Right lobe of liver (tissue), 6 donors: ENCODE data around the gene TPSD1. TPM values are rescaled to one million over a fixed set of nuclear protein-coding genes. Genes with fewer than 3 reads are reported as not detected.
A peak's percentile ranks its signal among the peaks of the same experiment; 100 is the strongest.

ENCODE experiments used
- ATAC-seq, 4 donors: fragments of 200-7000 bp; cut with Tn5 transposase; one replicate each; pipeline ENCODE4 v1.9.1; 2020; ENCODE audit warnings: mild to moderate bottlenecking in 4 of 4, moderate library complexity in 4 of 4
- DNase-seq, 3 donors: peaks; one replicate each; pipeline ENCODE4 v3.0.0-alpha.2; 2020
- H3K27ac ChIP-seq, 3 donors: fragments of 200-600 bp; one replicate each; pipeline ENCODE4 v1.8.0; 2022
- H3K27me3 ChIP-seq, 2 donors: fragments of 200-600 bp; one replicate each; pipeline ENCODE4 v1.8.0; 2022
- H3K36me3 ChIP-seq, 4 donors: fragments of 200-600 bp; sonication (generic) in 1 of 4; one replicate each; pipeline versions ENCODE4 v1.5.1 to v1.8.0; 2017 to 2022; ENCODE audit warnings: control low read depth in 1 of 4
- H3K4me1 ChIP-seq, 4 donors: fragments of 200-600 bp; sonication (generic) in 1 of 4; one replicate each; pipeline versions ENCODE4 v1.5.1 to v1.8.0; 2017 to 2022; ENCODE audit warnings: control low read depth in 1 of 4
- H3K4me3 ChIP-seq, 3 donors: fragments of 200-600 bp; one replicate each; pipeline ENCODE4 v1.8.0; 2022
- H3K9me3 ChIP-seq, 4 donors: fragments of 200-600 bp; sonication (generic) in 1 of 4; one replicate each; pipeline versions ENCODE4 v1.5.1 to v1.8.0; 2017 to 2022; ENCODE audit warnings: control low read depth in 1 of 4
- CTCF ChIP-seq, 4 donors: fragments of 200-600 bp in 3 of 4; fragments of 450-650 bp in 1 of 4; IDR thresholded peaks; one replicate each; pipeline versions ENCODE4 v1.5.1 to v1.8.0; 2016 to 2022; ENCODE audit warnings: antibody characterized with exemption in 4 of 4, mild to moderate bottlenecking in 2 of 4
- POLR2A ChIP-seq: fragments of 450-650 bp; IDR thresholded peaks from one replicate; pipeline ENCODE4 v1.6.1; 2017; ENCODE audit warnings: antibody characterized with exemption, mild to moderate bottlenecking
- WGBS: methylation state at CpG from one replicate; pipeline ENCODE4 v1.1.6; 2018; ENCODE audit warnings: low coverage, low lambda C conversion rate; ENCODE audit not compliant: insufficient coverage; ENCODE audit errors: missing lambda C conversion rate; 5-methylcytosine and 5-hydroxymethylcytosine counted together
- intact Hi-C, 2 donors: fragments of 100-400 bp; cut with DNase I; formaldehyde crosslinking; loops; one replicate each; pipeline versions ENCODE4 v1.11.2 to v1.14.1; 2022
- total RNA-seq, 6 experiments: library from RNA; depleted of rRNA in 2 of 6; stranded (reverse); fragments of >200 nt in 2 of 6; fragmentation: NEBNext Ultra II Directional in 3 of 6; extraction: Animal tissue kit (Norgen Biotek cat#: 25700) in 3 of 6; gene quantifications; one replicate each; pipeline versions ENCODE4 v1.1.0 to v1.2.4, GENCODE V29; 2016 to 2023
- donor health status: DM: no; HTN: yes; CAD: no.
- donor health status: DM: no; HTN: no; CAD: no.
- donor health status: DM: no; HTN: no; CAD: no.
- donor health status: DM: no; HTN: yes; CAD: no.
- donor health status: DM: no; HTN: yes; CAD: no.

TPSD1 gene
- total RNA-seq, 6 experiments from 2014 or later: not detected

GRCh38 chr16:1306334-1306733 is 50.5 kb downstream of the TPSD1 start:
- no peak for ATAC-seq
- no peak for TF ChIP-seq CTCF (IDR thresholded peaks at IDR 0.05)
- TF ChIP-seq POLR2A: no peak
- Histone ChIP-seq H3K4me3 (no peak overlapping the region), H3K27me3 (no peaks in the 10 kb centered on the region), H3K9me3 (no peaks in the 10 kb centered on the region), H3K4me1 (peaks cover 0 to 11% (median 5%) of the 10 kb centered on the region in 4 donors), H3K36me3 (no peaks in the 10 kb centered on the region), H3K27ac (no peak overlapping the region)
- no peak for DNase-seq
- WGBS: 47% methylated on average over 2 of the region's 4 CpGs
- intact Hi-C loops: no loop called here

GRCh38 chr16:1308036-1308976 is 52.4 kb downstream of the TPSD1 start:
- 28% methylated on average over 6 of the region's 43 CpGs for WGBS
- no peak for DNase-seq
- intact Hi-C loops: no loop called here
- TF ChIP-seq CTCF (IDR thresholded peaks at IDR 0.05) (no peak), POLR2A (no peak)
- Histone ChIP-seq H3K27ac (peak overlapping the region; percentile 99 to 100 (median 100)), H3K4me3 (peak overlapping the region; percentile 58 to 85 (median 59)), H3K9me3 (no peaks in the 10 kb centered on the region), H3K27me3 (no peaks in the 10 kb centered on the region), H3K4me1 (peaks cover 0 to 24% (median 11%) of the 10 kb centered on the region in 4 donors), H3K36me3 (peaks cover 0 to 3% (median 0%) of the 10 kb centered on the region in 4 donors)
- ATAC-seq: peak in 2 of 4 donors; percentile 1 to 19

Other genes with a start within 250 kb of the TPSD1 start
- not detected for gene SSTR5, start 183.3 kb upstream of the TPSD1 start, total RNA-seq
- gene C1QTNF8, start 159.8 kb upstream of the TPSD1 start, total RNA-seq: not detected
- 10 to 100 TPM in 1 of 6 experiments, 1 to 10 TPM in 3, under 1 TPM in 2; 0.56 to 14.0 (median 5.0) TPM for gene CACNA1H, start 103.0 kb upstream of the TPSD1 start, total RNA-seq
- gene TPSG1, start 30.8 kb upstream of the TPSD1 start, total RNA-seq: under 1 TPM in 3 of 6 experiments, not detected in 3; 0.20 to 0.43 (median 0.43) TPM
- gene TPSB2, start 25.9 kb upstream of the TPSD1 start, total RNA-seq: 1 to 10 TPM in 2 of 6 experiments, under 1 TPM in 2, not detected in 2; 0.24 to 1.6 (median 0.83) TPM
- gene TPSAB1, start 15.4 kb upstream of the TPSD1 start, total RNA-seq: 1 to 10 TPM in 1 of 6 experiments, under 1 TPM in 4, not detected in 1; 0.39 to 1.1 (median 0.81) TPM
- 10 to 100 TPM; 25.0 to 48.0 (median 39.3) TPM for gene UBE2I, start 53.6 kb downstream of the TPSD1 start, total RNA-seq
- gene BAIAP3, start 77.6 kb downstream of the TPSD1 start, total RNA-seq: 1 to 10 TPM; 5.4 to 7.6 (median 5.8) TPM
- 10 to 100 TPM; 20.7 to 66.5 (median 24.5) TPM for gene TSR3, start 95.8 kb downstream of the TPSD1 start, total RNA-seq
- gene GNPTG, start 95.9 kb downstream of the TPSD1 start, total RNA-seq: 10 to 100 TPM; 44.3 to 72.8 (median 63.0) TPM
- 10 to 100 TPM in 4 of 6 experiments, 1 to 10 TPM in 2; 9.0 to 14.2 (median 12.0) TPM for gene UNKL, start 158.6 kb downstream of the TPSD1 start, total RNA-seq
- gene UQCC4, start 164.7 kb downstream of the TPSD1 start, total RNA-seq: 10 to 100 TPM in 1 of 6 experiments, 1 to 10 TPM in 5; 5.6 to 11.5 (median 6.0) TPM
- not detected for gene PERCC1, start 175.0 kb downstream of the TPSD1 start, total RNA-seq
- gene CCDC154, start 188.5 kb downstream of the TPSD1 start, total RNA-seq: 1 to 10 TPM in 2 of 6 experiments, under 1 TPM in 3, not detected in 1; 0.25 to 1.7 (median 0.79) TPM
- gene CLCN7, start 219.0 kb downstream of the TPSD1 start, total RNA-seq: 10 to 100 TPM; 36.0 to 50.8 (median 40.8) TPM
- not detected for gene PTX4, start 232.9 kb downstream of the TPSD1 start, total RNA-seq
- 10 to 100 TPM in 5 of 6 experiments, 1 to 10 TPM in 1; 9.5 to 31.0 (median 20.8) TPM for gene TELO2, start 237.3 kb downstream of the TPSD1 start, total RNA-seq